CD4-positive, alpha-beta T cell treated with Interleukin-21 for 1 hour (primary cell): ENCODE data around the gene NAT14.
"Not testable (repeated sequence)": the region's sequence is repeated elsewhere in the genome, so short reads cannot be mapped to it uniquely, and the experiment has no call there.

ENCODE experiments used
- DNase-seq: peaks from one replicate; pipeline ENCODE4 v3.0.0-alpha.2; 2020

The NAT14 gene

DNA sequence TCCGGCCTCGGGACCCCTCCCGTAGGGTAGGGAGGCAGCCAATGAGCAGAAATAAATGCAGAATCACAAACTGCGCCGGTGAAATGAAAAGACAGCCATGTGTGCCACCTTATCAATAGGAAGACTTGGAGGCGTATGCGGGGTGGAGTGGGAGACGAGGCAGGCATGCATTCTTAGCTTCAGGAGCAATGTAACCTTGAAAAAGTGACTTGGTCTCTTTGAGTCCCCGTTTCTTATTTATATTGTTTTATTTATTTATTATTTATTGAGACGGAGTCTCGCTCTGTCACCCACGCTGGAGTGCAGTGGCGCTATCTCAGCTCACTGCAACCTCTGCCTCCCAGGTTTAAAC lies 19.2 kb downstream of the NAT14 start:
- no peak for DNase-seq

DNA sequence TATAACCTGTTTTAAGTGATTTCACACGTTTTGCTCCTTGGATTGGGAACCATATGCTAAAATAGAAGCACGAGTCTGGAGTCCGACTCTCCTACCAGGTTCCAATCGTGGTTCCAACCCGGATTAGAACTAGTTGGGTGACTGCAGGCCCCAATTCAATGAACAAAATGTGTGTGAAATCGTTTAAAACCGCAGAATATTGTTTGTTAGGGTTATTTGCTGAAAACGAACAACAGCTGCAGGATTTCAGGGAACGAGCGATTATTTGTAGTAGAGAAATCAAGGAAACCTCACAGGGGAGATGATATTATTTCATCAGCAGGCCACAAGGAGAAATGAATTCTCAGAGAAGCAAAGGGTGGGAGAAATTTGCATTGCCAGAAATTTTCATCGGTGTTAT lies 20.0 kb downstream of the NAT14 start:
- DNase-seq = no peak

DNA sequence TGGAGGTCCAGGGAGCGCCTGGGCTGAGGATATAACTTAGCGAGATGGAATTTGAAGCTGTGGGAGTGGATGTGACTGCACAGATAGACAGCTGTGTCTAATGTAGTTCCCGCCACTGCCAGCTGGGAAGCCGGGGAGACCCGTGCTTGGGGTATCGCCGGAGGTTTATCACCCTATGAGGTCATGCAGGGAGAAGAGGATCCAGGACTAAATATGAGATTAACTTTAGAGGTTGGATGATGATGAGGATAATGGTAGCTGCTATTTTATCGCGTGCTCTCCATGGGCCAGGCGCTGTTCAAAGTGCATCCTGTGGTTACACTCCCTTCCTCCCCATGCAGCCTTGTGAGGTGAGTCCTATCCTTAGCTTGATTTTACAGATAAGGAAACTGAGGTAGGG lies 23.1 kb downstream of the NAT14 start:
- no peak for DNase-seq

DNA sequence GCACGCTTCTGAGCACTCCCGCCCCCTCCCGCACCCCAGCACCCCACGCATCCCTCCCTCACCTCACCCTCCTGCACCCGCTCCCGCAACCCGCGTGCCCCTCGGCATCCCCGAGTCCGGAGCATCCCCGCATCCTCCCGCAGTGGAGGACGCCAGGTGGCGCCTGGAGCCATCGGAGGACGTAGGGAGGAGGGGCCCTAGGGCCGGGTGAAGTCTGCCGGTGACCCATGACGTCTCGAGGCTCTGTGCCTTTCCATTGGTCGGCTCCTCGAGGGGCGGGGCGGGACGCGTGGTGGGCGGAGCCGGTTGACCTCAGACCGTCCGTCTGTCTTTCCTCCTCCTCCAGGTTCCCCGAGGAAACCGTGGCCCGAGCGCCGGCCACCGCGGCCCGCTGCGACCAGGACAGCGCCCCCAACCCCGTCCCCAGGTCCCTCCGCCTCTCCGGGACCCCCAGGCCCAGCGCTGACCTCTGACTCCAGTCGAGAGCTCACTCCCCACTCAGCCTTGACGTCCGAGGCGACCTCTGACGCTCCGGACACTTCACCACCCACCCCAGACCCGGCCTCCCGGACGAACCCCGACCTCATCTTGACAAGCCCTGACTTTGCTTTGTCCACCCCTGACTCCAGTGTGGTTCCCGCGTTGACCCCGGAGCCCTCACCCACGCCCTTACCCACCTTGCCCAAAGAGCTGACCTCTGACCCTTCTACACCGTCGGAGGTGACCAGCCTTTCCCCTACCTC lies 32.1 kb downstream of the NAT14 start:
- DNase-seq = peak; percentile 93

DNA sequence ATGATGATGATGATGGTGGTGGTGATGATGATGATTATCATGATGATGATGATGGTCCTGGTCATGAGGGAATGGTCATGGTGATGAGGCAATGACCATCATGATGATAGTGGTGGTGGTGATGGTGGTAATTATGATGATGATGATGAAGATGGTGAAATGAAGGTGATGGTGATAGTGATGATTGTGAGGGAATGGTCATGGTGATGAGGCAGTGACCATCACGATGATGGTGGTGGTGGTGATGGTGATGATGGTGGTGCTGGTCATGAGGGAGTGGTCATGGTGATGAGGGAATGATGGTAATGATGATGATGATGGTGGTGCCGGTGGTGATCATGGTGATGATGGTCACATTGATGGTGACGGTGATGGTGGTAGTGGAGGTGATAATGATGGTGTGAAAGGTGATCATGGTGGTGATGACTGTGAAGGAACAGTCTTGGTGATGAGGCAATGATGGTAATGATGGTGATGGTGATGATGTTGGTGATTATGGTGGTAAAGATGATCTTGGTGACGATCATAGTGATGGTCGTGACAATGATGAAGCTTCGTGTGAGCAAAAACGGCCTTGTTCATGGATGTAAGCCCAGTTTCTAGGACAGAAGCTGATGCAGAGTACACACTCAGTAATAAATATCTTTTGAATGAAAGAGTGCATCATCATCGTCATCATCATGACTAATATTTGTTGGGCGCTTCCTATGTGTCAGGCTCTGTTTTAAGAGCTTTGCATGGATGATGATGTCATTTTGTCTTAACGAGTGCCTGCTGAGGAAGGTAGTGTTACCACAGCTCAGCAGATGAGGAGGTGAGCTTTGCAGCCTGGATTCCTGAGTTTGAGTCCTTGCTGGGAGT lies 34.7 kb downstream of the NAT14 start:
- DNase-seq = no peak

DNA sequence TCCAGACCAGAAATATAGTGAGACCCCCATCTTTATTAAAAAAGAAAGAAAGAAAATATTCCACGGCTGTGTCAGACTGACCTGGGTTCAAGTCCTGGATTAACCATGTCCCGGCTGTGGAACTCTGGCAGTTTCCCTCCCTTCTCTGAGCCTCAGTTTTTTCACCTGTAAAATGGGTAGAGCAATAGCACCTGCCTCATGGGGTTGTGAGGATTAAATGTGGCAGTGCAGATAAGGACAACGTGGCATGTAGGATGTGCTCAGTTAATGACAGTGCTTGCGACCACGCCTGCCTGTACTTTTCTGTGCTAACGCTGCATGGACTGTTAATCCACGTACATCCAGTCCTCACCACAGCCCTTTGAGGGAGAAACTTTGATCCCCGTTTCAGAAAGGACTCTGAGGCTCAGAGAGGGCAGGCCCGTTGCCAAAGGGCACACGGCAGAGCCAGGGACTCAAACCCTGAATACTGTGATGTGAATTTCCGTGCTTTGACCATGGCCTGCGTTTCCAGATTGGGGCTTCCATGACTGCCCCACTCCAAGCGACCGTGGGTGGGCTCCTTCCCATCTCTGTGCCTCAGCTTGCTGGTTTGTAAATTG lies 35.8 kb downstream of the NAT14 start:
- no peak for DNase-seq

DNA sequence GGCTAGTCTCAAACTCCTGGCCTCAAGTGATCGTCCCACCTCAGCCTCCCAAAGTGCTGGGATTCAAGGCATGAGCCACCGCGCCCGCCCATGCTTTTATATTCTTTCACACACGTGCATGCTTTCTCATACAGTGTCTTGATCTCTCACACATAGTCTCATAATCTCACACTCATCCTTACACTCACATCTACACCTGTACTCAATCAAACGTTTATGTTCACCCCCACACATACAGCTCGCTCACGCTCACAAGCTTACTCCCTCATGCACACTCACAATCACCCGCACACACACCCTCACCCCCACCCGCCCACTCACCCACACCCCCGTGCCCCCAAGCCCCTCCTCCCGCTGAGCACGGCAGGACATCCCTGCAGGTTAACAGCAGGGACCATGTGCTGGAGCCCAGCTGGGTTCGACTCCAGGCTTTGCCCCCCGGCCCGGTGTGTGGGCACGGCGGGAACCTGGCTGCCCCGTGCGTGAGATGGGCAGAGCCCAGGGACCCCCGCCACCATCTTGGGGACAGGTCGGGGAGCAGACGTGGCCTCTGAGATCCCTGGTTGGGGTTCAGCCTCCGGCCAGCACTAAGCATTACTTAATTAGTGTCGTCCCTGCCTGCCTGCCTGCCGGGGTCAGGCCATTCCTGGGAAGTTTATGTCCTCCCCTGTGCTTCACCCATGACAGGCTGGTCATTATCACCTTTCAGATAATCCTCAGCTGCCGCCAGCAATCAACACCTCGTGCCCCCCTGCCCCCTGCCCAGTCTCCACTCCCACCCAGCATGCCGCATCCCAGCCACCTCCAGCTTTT lies 40.5 kb downstream of the NAT14 start:
- DNase-seq = no peak

DNA sequence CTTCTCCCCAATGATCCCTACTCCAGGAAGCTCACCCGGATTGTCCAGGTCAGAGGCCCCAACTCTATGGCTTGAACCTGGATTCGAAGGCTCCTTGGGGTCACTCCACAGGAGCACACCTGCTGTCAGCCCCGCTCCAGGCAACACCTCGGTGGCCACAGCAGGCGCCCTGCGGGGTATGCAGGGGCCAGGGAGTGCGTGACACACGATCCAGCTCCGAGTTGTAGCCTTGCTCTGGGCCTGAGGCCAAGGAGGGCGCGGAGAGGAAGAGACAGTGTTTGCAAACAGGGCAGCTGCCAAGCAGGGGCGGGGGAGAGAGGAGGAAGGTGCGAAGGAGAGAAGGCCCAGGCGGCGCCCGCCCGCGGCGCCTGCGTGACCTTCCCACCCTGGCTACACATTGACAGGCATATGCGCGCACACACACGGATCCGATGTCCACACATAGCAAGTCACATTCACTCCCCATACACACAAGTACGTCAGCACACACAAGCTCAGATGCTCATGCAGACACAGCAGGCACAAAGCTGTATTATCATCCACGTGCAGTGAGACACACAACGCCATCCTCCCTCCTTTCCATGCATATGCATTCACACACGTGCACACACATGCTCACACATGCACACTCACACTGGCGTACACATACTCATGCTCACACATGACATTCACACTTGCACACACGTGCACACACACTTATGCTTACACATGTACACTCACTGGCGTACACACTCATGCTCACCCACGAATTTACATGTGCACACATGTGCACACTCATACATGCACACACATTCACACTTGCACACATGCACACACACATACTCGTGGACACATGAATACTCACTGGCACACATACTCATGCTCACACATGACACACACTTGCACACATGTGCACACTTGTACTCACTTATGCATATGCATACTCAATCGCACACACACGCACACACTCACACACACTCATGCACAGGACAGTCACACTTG lies 41.5 kb downstream of the NAT14 start:
- no peak for DNase-seq

DNA sequence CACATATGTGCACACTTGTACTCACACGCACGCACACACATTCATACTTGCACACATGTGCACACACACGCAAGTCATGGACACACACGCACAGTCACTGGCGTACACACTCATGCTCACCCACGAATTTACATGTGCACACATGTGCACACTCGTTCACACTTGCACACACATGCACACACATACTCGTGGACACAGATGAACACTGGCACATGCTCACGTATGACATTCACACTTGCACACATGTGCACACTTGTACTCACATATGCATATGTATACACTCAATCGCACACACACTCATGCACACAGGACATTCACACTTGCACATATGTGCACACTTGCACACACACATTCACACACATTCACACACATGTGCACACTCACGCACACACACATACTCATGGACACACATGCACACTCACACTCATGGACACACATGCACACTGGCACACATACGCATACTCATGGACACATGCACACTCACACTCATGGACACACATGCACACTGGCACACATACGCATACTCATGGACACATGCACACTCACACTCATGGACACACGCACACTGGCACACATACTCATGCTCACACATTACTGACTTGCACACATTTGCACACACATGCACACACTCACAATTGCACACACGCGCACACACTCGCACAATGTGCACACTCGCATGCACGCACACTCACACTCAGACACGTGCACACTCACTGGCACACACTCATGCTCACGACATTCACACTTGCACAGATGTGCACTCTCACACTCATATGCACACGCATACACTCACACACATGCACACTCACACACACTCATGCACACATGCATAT lies 42.4 kb downstream of the NAT14 start:
- DNase-seq = no peak

DNA sequence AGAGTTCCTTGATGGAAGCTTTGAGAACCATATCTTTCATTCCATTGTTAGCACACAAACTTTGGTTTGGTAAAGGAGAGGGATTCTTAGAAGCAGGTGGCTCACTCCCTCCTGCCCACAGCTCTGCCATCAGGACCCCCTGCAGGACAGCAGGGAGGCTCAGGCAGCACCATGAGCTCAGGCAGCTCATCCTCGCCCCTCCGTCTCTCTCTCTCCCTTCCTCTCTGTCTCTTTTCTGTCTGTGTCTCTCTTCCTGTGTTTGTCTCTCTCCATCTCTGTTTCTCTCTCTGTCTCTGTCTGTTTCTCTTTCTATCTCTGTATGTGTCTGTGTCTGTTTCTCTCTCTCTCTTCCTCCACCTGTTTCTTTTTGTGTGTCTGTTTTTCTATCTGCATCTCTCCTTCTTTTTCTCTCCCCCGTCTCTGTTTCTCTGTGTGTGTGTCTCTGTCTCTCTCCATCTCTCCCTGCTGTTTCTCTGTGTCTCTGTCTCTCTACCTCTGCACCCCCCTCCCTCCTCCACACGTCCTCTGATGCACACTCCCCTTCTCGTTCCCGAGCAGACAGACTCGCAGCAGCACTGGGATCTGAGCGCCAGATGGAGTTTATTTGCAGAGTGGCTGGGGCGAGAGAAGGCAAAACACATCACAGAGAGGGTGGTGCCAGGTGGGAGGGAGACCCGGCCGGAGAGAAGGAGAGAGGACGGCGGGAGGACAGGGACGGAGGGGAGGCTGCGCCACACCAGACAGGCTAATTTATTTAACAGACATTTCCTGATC lies 43.2 kb downstream of the NAT14 start:
- no peak for DNase-seq

DNA sequence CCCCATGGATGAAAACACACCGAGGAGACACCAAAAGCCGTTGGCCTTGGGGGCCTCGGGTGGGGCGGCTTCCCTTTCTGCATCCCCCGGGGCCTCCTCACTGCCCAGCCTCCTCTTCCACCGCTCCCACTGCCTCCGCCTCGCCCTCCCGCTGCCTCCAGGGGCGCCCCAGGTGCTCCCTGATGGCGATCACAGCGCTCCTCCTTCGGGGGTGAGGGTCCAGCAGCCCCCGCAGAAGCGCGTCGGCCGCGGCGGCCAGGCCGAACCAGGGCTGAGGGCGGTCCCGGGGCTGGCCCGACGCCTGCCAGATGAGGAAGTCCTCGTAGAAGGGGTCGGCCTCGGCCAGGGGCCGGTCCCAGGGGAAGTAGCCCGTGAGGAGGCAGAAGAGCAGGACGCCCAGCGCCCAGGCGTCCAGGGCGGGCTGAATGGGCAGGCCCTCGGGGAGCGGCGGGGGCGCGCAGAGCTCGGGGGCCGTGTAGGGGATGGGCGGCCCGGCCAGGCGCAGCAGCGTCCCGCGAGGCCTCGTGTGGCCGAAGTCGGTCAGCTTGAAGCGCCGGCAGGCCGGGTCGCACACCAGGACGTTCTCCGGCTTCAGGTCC lies 44.7 kb downstream of the NAT14 start:
- no peak for DNase-seq

DNA sequence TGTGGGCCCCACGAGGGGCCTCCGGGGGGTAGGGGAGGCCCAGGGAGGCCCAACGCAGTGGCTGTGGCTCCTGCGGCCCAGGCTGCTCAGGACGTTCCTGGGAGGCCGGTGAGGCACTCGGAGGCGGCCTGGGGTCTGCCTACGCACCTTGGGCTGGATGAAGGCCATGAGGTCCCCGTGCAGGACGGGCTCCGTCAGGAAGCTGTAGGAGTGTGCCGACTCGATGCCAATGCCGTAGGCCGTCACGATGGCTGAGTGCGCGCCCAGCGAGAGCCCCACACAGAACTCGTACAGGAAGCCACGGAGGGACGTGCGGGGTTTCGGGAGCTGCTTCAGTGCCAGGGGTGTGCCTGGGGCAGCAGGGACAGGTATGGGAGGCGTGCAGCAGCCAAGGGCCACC lies 46.0 kb downstream of the NAT14 start:
- DNase-seq = no peak

DNA sequence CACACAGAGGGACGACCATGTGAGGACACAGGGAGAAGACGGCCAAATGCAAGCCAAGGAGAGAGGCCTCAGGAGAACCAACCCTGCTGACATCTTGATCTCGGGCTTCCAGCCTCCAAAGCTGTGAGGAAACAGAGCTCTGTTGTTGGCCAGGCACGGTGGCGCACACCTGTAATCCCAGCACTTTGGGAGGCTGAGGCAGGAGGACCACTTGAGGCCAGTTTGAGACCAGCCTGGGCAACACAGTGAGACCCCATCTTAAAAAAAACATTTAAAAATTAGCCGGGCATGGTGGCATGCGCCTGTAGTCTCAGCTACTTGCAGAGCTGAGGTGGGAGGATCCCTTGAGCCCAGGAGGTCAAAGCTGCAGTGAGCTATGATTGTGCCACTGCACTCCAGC lies 49.3 kb downstream of the NAT14 start:
- DNase-seq = not testable (repeated sequence)

DNA sequence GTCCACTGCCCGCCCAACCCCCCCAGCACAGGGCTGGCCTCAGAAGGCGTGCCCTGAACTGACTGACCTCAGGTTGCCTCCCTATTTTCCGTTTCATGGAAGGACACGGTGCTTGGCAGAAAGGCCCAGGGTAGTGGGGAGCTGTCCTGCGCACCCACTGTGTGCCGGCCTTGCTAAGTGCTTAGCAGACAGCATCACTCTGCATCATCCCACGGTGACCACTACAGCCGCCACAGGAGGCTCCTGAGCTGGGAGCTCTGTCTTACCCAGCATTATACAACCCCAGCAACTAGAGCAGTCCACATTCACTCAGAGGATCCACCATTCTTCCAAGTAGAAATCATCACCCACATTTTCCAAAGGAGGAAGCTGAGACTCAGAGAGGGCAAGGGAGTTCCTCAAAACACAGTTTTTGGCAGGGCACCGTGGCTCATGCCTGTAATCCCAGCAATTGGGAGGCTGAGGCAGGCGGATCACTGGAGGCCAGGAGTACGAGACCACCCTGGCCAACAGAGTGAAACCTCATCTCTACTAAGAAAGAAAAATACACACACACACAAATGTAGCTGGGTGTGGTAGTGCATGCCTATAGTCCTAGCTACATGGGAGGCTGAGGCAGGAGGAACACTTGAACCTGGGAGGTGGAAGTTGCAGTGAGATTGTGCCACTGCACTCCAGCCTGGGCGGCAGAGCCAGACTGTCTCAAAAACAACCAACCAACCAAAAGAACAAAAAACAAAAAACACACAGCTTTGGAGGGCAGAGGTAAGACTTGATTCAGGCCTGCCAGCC lies 50.4 kb downstream of the NAT14 start:
- DNase-seq = no peak

DNA sequence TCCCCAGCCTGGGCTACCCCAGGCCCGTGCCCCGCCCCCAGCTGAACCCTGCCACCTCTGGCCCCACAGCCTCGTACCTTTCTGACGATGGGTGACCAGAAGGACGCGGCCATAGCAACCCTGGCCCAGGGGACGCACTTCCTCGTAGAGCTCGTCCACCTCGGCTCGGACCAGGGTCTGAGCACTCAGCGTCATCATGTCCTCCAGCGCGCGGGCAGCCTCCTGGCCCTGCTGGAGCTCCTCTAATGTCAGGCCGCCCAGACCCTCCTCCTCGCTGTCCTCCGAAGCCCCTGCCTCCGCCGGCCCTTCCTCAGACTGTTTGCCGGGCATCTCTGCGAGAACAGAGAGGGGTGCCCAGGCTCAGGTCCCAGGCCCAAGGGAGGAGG lies 51.0 kb downstream of the NAT14 start:
- no peak for DNase-seq

DNA sequence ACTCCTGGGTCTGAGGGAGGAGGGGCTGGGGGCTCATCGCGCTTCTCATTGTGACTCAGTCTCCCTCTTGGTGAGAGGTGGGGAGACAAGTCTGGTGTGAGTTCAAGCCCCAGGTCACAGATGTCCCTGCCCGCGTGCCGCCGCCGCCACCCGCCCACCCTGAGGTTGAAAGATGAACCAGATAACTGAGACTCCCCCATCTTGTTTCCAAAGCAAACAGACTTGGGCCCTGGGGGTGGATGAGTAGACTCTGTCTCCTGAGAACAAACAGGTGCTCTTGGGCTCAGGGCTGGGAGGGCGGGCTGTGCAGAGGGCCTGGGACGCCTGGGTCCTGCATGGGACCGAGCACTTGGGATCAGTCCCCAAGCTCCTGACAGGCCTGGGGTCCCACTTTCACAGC lies 51.4 kb downstream of the NAT14 start:
- no peak for DNase-seq
